HG03139 (cell line): ENCODE data around the gene THAP4.
"Not testable (repeated sequence)": the region's sequence is repeated elsewhere in the genome, so short reads cannot be mapped to it uniquely, and the experiment has no call there.

Experiments used
- ATAC-seq: cut with Tn5 transposase; IDR thresholded peaks from one replicate; pipeline ENCODE4 v1.9.1; 2021; ENCODE audit not compliant: unreplicated experiment

Gene THAP4

DNA sequence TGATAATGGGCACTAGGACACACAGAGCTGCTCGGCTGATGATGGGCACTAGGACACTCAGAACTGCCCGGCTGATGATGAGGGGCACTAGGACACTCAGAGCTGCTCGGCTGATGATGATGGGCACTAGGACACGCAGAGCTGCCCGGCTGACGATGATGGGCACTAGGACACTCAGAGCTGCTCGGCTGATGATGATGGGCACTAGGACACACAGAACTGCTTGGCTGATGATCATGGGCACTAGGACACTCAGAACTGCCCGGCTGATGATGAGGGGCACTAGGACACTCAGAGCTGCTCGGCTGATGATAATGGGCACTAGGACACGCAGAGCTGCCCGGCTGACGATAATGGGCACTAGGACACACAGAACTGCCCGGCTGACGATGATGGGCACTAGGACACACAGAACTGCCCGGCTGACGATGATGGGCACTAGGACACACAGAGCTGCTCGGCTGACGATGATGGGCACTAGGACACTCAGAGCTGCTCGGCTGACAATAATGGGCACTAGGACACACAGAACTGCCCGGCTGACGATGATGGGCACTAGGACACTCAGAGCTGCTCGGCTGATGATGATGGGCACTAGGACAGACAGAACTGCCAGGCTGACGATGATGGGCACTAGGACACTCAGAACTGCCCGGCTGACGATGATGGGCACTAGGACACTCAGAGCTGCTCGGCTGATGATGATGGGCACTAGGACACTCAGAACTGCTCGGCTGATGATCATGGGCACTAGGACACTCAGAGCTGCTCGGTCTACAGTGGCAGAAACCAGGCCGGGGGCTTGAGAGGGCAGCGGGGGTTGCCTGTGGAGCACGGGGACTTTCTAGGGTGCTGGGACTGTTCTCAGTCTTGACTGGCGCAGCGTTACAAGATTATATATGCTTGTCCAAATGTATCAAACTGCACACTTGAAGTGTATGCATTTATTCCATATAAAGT is 46.2 kb downstream of the THAP4 start:
- ATAC-seq, result not testable (repeated sequence)

DNA sequence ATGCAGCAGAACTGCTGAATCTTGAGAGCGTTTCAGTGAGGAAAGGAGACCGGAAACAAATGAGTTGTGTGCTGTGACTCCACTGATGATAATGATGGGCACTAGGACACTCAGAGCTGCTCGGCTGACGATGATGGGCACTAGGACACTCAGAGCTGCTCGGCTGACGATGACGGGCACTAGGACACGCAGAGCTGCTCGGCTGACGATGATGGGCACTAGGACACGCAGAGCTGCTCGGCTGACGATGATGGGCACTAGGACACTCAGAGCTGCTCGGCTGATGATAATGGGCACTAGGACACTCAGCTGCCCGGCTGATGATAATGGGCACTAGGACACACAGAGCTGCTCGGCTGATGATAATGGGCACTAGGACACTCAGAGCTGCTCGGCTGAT is 47.1 kb downstream of the THAP4 start:
- not testable (repeated sequence) for ATAC-seq

DNA sequence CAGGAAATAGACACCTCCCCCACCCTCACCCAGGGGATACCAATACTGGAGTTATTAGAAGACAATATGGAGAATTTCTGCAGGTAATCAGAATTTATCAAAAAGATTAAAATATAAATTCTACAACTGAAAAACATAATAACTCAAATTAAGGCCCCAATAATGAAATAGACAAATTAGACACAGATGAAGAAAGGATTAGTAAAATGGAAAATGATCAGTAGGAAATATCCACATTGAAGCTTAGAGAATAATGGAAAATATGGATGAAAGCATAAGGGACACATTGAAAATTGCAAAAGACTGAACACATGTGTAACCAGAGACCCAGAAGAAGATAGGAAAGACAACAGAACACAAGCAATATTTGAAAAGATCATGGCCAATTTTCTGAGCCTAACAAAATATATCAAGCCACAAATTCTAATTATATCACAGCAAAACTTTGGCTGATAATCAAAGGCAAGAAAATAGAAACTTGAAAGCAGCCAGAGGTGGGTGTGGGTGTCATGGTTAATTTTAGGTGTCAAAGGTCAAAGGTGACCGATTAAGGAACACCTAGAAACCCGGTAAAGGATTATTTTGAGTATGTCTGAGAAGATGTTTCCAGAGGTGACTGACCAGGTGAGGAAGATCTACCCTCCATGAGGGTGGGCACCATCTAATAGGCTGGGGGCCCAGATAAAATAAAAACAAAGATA is 50.2 kb downstream of the THAP4 start:
- no peak for ATAC-seq

DNA sequence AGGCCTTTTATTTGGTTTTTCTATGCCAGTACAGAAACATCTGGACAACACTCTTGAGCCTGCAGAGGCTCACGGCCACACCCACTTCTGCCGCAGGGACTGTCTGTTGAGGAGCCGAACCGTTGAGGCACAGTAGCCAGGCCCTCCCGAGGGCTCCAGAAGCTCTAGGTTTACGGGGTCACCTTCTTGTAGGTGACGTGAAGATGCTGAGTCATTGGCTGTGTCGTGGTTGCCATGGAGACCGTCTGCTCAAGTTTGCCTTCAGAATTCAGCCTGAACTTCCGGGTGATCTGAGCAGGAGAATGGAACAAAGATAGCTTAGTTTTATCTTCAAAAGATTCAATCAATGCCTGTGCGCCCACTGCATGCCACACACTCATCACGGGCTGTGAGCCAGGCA is 52.5 kb downstream of the THAP4 start:
- no peak for ATAC-seq

DNA sequence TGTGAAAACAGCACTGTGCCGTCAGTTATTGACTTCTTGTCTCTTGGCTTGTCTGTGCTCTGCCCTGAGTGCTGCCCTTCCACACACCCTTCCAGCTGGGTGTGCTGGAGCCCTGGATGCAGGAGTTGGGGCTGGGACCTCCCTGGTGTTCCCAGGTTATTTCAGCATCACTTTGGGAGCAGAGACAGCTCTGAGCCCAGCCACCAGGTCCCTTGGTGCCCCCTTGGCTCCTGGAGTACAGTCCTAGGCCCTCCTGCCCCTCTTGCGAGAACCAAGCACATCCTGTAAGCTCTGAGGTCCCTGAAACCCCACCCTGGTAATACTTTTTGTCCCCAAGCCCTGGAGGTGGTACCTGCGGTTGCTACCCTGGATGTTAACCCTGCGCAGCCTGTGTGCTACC is 54.2 kb downstream of the THAP4 start:
- no peak for ATAC-seq

DNA sequence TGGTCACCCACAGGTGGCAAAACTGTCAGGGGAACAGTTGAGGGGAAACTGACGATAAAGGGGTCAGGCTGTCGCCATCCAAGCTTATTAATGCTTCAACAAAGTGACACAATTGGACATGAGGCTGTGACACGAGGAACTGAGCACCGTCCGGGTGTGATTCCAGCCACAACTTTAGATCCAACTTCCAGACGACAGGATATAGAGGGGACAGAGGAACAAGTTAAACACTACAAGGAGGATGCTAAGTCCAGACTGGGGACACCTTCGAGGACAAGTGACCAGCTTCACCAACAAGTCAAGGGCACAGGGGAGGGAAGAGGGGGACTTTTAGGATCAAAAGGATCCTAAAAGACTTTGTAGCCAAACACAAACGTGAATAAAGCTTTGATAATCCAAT is 54.6 kb downstream of the THAP4 start:
- no peak for ATAC-seq

DNA sequence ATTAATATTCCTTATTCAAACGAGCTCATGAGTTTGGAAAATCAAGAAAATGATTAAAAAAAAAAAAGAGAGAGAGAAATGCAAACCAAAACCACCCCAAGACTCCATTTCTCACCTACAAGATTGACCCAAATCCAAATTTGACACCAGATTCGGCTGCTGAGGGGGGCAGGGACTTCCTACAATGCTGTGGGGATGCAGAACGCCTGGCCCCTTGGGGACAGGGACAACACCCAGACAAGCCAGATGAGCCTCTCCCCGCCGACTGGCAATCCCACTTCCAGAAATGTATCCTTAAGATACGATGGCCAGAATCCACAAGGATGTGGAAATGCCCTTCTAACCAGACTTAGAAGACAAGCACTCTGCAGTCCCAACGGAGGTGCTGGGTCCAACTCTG is 57.7 kb downstream of the THAP4 start:
- ATAC-seq, result no peak

DNA sequence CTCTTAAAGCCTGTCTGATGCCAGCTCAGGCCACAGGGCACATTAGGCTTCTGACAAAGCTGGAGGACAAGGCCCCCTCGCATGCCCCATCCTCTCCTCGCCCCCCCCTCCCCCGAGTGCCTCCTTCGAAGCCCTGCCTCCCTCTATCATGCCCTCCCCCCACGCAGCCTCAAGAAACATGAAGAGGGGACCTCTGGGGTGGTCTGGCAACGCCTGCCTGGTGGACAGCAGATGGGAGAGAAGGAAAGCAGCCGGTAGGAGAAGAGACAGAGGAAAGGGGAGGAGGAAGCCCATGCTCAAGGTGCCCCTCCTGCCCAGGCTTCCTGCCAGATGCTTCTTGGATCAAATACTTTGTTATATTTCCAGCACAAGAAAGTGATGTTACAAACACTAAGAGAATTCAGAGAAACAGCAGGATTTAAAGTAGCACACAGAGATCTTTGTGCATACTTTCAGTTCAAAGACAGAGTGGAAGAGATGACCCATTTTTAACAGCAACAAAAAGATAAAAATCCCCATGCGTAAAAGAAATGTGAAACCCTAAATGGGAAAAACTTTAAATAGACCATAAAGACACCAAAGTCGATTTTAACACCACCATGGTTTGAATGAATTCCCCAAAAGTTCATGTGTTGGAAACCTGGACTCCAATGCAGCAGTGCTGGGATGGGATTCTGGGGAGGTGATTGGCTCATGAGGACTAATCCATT is 59.4 kb downstream of the THAP4 start:
- no peak for ATAC-seq

DNA sequence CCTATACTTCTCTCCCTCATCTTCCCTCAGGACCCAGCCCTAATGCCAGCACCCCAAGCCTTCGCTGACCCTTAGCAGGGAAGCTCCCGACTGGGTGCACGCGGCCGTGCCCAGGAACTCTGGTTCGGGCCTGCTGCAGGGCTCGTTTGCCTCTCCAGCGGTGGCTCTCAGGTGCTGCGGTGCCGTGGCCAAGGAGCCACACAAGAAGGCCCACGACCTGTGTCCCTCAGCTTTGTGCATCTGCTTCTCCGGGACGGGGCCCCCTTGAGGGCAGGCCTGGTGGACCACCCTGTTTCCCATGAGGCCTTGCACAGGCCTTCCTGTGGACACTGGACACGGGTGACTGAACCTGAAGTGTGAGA is 60.7 kb downstream of the THAP4 start:
- no peak for ATAC-seq

DNA sequence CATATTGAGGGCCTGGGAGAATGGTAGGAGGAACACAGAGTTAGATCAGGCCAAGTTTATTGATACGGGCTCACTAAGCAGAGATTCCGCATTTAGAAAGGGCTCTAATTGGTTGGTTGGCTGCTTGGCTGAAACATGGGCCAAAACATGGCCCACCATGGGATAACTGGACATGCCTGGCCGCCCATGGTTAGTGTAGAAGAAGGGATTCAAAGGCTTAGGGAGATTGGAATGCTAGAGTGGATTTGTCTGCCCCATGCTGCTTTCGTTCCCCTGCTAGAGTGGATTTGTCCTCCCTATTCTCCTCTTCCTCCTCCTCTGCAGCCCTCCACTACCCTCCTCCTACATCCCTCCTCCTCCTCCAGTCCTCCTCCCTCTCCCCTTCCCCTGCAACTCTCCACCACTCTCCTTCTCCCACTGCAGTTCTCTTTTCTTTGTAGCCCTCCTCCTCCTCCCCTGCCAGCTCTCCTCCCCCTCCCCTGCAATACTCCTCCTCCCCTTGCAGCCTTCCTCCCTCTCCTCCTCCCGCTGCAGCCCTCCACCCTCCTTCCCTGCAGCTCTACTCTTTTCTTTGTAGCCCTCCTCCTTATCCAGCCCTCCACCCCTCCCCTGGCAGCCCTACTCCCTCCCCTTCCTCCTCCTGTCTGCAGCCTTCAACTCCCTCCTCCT is 61.2 kb downstream of the THAP4 start:
- no peak for ATAC-seq

DNA sequence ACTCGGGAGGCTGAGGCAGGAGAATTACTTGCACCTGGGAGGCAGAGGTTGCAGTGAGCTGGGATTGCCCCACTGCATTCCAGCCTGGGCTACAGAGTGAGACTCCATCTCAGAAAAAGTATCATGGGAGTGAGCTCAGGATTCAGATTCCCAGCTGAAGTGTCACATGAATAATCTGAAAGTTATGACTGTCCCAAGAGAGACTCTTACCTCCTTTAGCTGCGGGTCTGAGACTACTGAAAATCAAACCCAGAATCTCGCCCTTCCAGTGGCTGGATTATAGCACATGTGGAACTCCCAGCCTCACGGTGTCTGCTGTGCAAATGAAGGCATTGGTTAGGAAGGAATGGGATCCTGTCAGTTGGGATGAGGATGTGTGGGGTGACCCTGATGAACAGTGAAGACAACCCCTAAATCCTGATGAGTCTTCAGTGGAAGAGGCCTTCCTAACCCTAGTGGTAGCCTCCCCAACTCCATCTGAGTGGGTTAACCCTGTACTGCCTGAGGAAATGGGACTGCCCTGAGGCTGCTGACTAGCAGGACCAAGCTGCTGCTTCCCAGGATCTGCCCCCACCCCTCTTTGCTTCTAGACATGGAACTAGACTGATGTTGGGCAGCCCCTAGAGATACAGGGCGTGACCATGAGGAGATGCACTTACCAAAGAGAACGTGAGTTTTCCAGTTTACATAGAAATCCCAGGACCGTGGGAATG is 61.9 kb downstream of the THAP4 start:
- ATAC-seq, result no peak

DNA sequence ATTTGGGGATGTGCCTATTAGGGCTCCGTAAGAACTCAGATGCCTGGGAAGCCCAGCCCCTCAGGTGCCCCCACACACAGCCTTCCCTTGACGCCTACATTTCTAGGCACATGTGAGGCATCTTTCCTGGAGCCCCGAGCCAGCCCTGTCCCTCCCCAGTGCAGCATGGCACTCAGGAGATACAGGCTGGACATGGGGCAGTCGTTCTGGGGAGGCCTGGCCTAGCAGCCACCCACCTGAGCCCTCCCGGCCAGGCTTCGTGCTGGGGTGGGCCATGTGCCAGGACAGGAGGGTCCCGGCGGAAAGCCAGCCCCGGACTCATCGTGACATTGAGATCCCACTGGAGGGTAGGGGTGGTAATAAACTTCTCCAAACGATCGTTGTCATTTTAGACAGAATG is 63.2 kb downstream of the THAP4 start:
- no peak for ATAC-seq

DNA sequence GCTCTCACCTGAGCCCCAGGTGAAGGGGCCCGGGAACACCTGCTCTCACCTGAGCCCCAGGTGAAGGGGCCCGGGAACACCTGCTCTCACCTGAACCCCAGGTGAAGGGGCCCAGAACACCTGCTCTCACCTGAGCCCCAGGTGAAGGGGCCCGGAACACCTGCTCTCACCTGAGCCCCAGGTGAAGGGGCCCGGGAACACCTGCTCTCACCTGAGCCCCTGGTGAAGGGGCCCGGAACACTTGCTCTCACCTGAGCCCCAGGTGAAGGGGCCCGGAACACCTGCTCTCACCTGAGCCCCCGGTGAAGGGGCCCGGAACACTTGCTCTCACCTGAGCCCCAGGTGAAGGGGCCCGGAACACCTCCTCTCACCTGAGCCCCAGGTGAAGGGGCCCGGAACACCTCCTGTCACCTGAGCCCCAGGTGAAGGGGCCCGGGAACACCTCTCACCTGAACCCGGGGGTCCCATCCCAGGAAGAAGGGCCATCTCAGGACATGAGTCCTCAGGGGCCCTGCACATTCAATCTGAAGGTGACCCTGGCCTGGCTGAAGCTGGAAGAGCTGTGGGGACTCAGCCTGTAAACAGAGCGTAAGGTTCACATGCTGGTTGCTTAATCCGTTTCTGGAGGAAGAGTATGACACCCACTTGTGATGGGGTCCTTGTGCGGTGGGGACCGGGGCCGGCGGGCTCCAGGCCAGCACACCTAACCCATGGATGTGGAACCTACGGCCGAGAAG is 63.9 kb downstream of the THAP4 start:
- ATAC-seq, result not testable (repeated sequence)

DNA sequence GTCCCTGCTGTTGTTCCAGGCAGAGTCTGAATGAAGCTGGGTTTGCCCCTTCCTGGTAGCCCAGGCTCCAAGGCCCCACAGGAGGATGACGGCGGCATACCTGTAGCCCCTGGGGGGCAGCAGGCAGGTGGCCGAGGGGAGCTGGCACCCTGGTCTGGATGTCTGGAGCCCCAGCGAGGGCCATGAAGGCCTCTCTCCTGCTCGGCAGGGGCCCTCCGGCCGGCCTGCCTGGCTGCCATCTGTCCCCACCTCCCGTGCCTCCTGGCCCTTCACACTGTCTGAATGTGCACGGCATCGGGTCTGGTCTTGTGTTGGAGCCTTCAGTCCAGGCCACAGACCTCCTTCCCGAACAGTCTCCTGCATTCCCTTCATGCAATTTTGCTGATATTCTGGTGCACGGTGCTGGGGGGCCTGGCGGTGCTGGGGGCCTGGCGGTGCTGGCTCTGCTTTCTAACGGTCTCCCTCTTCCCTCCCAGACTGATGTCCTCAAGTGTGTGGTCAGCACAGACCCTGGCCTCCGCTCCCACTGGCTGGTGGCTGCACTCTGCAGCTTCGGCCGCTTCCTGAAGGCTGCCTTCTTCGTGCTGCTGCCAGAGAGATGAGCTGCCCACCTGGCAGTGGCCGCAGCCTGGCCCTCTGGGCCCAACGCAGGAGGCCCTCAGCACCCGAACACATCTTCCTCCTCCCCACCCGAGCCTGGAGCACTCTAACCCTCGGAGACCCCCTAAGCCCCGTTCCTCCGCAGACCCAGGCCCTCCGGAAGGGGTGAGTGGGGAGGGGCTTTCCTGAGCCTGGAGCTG is 64.9 kb downstream of the THAP4 start:
- no peak for ATAC-seq

DNA sequence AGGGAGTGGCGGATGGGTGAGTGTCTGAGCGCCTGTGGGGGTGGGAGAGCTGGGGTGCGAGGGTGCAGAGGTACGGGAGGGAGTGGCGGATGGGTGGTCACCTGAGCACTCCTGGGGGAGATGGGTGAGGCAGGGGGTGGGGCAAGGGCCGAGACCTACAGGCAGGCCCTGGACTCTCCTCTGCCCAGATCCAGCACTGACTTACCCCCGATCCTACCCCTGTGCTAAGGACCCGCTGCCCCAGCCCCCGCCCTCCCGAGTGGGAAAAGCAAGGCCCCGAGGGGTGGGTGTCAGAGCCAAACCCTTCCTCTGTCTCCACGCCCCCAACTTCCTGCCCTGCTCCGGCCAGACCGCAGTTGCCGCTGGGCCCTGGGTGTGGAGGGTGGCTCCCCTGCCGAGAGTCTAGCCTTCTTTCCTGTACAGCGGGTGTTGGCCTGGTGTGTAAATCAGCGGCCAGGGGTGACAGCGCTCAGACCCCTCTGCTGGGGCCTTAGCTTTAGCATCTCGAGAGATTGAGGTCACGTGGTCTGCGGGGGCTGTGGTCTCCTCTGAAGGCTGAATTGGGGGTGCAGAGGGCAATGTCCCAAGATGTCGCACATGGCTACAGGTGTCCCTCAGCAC is 65.9 kb downstream of the THAP4 start:
- ATAC-seq, result no peak

DNA sequence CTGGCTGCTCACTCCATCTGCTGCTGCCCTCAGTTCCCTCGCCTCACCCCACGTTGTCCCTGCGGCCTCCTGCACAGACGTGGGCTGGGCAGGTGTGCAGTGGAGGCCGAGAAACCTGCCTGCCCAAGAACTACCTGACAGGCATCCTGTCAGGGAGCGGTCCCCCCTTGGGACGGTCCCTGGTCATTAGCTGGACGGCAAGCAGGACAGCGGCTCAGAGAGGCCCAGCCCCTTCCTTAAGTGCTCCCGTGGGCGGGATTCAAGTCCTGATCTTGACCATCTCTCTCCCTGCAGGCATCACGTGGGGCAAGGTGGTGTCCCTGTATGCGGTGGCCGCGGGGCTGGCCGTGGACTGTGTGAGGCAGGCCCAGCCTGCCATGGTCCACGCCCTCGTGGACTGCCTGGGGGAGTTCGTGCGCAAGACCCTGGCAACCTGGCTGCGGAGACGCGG is 67.1 kb downstream of the THAP4 start:
- ATAC-seq, result no peak

DNA sequence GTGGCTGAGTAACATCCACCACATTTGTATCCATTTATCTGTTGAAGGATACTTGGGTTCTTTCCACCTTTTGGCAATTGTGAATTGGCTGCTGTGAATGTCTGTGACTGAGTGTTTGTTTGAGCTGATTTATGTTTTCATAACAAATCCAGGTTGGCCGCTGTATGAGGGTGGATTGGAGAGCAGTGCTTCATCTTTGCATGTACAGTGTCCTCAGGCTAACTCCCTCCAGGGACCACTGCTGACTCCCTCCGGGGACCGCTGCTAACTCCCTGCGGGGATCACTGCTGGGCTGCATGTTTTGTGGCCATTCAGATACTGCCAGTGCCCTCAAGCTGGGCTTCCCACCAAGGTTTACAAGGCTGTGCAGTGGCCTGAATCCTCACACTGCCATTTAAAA is 68.2 kb downstream of the THAP4 start:
- no peak for ATAC-seq

DNA sequence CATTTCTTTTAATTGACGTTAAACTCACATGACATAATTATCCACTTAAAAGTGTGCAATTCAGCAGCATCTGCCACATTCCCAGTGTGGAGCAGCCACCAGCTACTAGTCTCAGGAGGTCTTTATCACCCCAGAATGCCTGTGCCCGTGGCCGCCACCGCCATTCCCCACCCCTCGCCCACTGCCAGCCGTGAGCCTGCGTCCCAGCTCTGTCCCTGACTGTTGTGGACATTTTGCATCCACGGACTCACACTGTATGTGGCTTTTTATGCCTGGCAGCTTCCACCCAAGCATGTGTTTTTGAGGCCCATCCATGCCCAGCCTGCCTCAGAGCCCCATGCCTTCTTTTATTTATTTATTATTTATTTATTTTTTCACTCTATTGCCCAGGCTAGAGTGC is 69.2 kb downstream of the THAP4 start:
- no peak for ATAC-seq

DNA sequence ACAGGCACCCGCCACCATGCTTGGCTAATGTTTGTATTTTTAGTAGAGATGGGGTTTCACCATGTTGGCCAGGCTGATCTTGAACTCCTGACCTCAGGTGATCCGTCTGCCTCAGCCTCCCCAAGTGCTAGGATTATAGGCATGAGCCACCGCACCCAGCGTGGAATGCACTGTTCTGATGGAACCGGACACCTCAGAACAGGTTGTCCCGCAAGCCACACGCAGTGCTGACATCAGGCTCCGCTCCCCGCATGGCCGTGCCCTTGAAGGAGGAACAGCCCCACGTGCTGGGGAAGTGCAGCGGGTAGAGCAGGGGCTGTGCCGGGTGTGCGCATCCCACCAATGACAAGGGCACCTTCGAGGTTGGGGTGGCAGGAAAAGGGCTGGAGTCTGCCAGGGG is 69.7 kb downstream of the THAP4 start:
- not testable (repeated sequence) for ATAC-seq
